Right kidney (tissue), 1 donor: Measurements from ENCODE around the gene CR1L.
"Not testable (repeated sequence)": the region's sequence is repeated elsewhere in the genome, so short reads cannot be mapped to it uniquely, and the experiment has no call there.

ENCODE experiments used
- DNase-seq: peaks from one replicate; pipeline ENCODE4 v3.0.0-alpha.2; 2016

CR1L gene

GRCh38 chr1:207745839-207746767 is 101.2 kb downstream of the CR1L start:
- no peak for DNase-seq

- DNase-seq: no peak
Measured at GRCh38 chr1:207747627-207748492, 102.9 kb downstream of the CR1L start.

- DNase-seq: no peak
Measured at GRCh38 chr1:207748737-207749528, 104.0 kb downstream of the CR1L start.

GRCh38 chr1:207750631-207751305 is 105.8 kb downstream of the CR1L start:
- DNase-seq: peak; percentile 25

- DNase-seq: not testable (repeated sequence)
Measured at GRCh38 chr1:207751463-207751789, 106.5 kb downstream of the CR1L start.

- peak; percentile 99 for DNase-seq
Measured at GRCh38 chr1:207751790-207752455, 107.0 kb downstream of the CR1L start, which contains the start of gene CD46. TSS of gene CD46 (plus strand) at chr1:207752054. CDS start at chr1:207752213, 159 bp downstream.

- no peak for DNase-seq
Measured at GRCh38 chr1:207752456-207752998, 107.6 kb downstream of the CR1L start.

GRCh38 chr1:207753611-207754010 is 108.7 kb downstream of the CR1L start:
- DNase-seq: no peak

GRCh38 chr1:207754011-207754410 is 109.1 kb downstream of the CR1L start:
- no peak for DNase-seq

- DNase-seq: no peak
Measured at GRCh38 chr1:207754974-207755700, 110.2 kb downstream of the CR1L start.

GRCh38 chr1:207755846-207756693 is 111.1 kb downstream of the CR1L start:
- no peak for DNase-seq

- DNase-seq: no peak
Measured at GRCh38 chr1:207762622-207763021, 117.7 kb downstream of the CR1L start.

- DNase-seq: no peak
Measured at GRCh38 chr1:207763091-207763490, 118.2 kb downstream of the CR1L start.

- no peak for DNase-seq
Measured at GRCh38 chr1:207763972-207764371, 119.0 kb downstream of the CR1L start.

GRCh38 chr1:207766569-207766968 is 121.6 kb downstream of the CR1L start:
- no peak for DNase-seq

GRCh38 chr1:207770514-207770913 is 125.6 kb downstream of the CR1L start:
- not testable (repeated sequence) for DNase-seq
